RWPE1 (cell line): ENCODE results near the gene ERGIC2.

Source experiments
- CTCF ChIA-PET: fragments of 350-600 bp; sonication (Branson Sonifier 250); formaldehyde crosslinking; extraction: SDS; loops from one replicate; lab custom pipeline; 2021; lab: Yijun Ruan, JAX
- POLR2A ChIA-PET: fragments of 400-600 bp; formaldehyde crosslinking; extraction: SDS; loops from one replicate; lab custom pipeline; 2020; ENCODE audit warnings: antibody characterized with exemption; ENCODE audit not compliant: low non-redundant PET; lab: Yijun Ruan, JAX
- DNase-seq: peaks from one replicate; pipeline ENCODE4 v3.0.0; 2012; ENCODE audit warnings: low spot score
- H3K27ac ChIP-seq: fragments of 450-650 bp; 2 replicates; pipeline ENCODE4 v1.5.1; 2017
- CTCF ChIP-seq: fragments of 450-650 bp; conservative IDR thresholded peaks from 2 replicates; pipeline ENCODE4 v1.5.1; 2017; ENCODE audit warnings: low read depth, mild to moderate bottlenecking

Gene ERGIC2

GRCh38 chr12:29425722-29426121 is 44.8 kb upstream of the ERGIC2 start:
- ChIA-PET CTCF (no interaction called here), POLR2A (no interaction called here)
- no peak overlapping the region for H3K27ac ChIP-seq
- DNase-seq, result no peak
- no peak for TF ChIP-seq CTCF

- ChIA-PET POLR2A (no interaction called here), CTCF (no interaction called here)
- DNase-seq, result no peak
- H3K27ac ChIP-seq, result no peak overlapping the region
- no peak for TF ChIP-seq CTCF
These were observed 35.8 kb upstream of the ERGIC2 start for GRCh38 chr12:29416748-29417147.

- TF ChIP-seq CTCF, result no peak
- ChIA-PET POLR2A (no interaction called here), CTCF (no interaction called here)
- no peak overlapping the region for H3K27ac ChIP-seq
- DNase-seq, result no peak
These were observed 34.1 kb upstream of the ERGIC2 start for GRCh38 chr12:29415111-29415510.

DNA sequence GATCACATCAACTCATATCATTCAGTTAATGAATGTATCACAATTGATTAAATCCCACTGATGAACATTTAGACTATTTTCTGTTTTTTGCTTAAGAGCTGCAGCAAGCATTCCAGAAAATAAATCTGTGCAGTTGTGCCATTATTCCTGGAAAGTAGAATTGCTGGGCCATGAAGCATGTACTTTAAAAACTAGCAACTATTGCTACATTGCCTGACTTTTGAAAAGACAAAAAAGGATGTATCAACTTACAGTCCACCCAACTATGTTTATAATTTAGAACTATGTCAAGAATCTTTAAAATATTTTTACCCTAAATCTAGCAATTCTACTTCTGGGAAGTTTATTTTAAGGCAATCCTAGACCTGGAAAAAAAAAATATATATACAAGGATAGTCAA is 33.4 kb upstream of the ERGIC2 start:
- DNase-seq, result no peak
- no peak for TF ChIP-seq CTCF
- ChIA-PET POLR2A (no interaction called here), CTCF (no interaction called here)
- H3K27ac ChIP-seq, result no peak overlapping the region

DNA sequence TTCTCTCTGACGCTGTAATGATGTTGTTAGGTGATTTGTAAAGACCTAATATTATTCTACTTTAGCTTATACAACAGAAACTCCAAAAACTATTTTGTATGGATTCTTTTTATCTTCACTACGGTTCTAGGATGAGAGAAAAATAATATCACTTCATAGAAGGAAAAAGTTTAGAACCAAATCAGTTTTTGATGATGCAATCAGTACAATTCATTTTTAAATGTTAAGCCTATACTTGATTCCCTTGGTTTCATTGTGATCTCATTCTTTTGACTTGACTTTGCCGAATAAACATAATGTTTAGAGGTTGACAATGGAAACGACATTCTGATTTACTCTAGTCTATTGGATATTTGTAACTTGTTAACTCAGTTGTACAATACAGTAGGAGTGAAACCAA is 24.6 kb upstream of the ERGIC2 start:
- TF ChIP-seq CTCF, result no peak
- POLR2A ChIA-PET, result no interaction called here
- no peak for DNase-seq
- CTCF ChIA-PET, result no interaction called here
- H3K27ac ChIP-seq, result no peak overlapping the region

DNA sequence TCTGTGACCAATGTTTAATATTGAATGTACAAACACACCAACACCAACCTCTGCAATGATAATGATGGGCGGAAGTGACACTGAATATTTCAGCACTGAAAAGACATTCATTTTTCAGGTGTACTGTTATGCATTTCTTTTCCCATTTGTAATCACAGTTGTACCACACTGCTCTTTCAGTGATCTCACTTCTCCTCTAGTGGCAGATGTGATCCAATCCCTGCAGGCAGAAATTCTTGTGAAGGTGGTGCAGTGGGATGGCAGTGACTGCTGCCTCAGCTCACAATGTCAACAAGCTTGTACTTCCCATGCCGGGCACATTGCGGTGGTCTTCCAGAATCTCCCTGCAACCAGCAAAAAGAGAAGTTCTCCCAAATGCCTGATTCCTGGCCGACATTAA is 23.0 kb upstream of the ERGIC2 start:
- H3K27ac ChIP-seq, result no peak overlapping the region
- CTCF ChIA-PET, result no interaction called here
- no peak for DNase-seq
- POLR2A ChIA-PET, result no interaction called here
- no peak for TF ChIP-seq CTCF

- DNase-seq, result no peak
- CTCF ChIA-PET, result no interaction called here
- no peak overlapping the region for H3K27ac ChIP-seq
- TF ChIP-seq CTCF, result no peak
- POLR2A ChIA-PET, result no interaction called here
These were observed 21.5 kb upstream of the ERGIC2 start for GRCh38 chr12:29402437-29402836.
